ENCODE measurements around the gene FUT2.

FUT2 gene

GRCh38 chr19:48670699-48671445, 24.9 kb upstream of the FUT2 start:
- no peak for DNase-seq (ENCODE audit: low read depth)
- no peak for TF ChIP-seq CTCF (IDR thresholded peaks at IDR 0.05; ENCODE audit: low read depth, low read length, missing control alignments)
- no peak overlapping the region for H3K4me3 ChIP-seq (ENCODE audit: low read depth, low read length)

- TF ChIP-seq CTCF (IDR thresholded peaks at IDR 0.05; ENCODE audit: low read depth, low read length, missing control alignments): no peak
- H3K4me3 ChIP-seq (ENCODE audit: low read depth, low read length): no peak overlapping the region
- DNase-seq (ENCODE audit: low read depth): no peak
Measured at GRCh38 chr19:48671446-48671995, 24.2 kb upstream of the FUT2 start.

- no peak for DNase-seq (ENCODE audit: low read depth)
- no peak for TF ChIP-seq CTCF (IDR thresholded peaks at IDR 0.05; ENCODE audit: low read depth, low read length, missing control alignments)
- no peak within 1 kb of the TSS for H3K4me3 ChIP-seq (ENCODE audit: low read depth, low read length)
Measured at GRCh38 chr19:48672994-48673393, 22.8 kb upstream of the FUT2 start, which contains the start of gene NTN5. Gene NTN5, minus strand, starts transcription at chr19:48673017. Its CDS starts 2,031 bp downstream, at chr19:48670986.

GRCh38 chr19:48673436-48674100, 22.2 kb upstream of the FUT2 start:
- no peak for TF ChIP-seq CTCF (IDR thresholded peaks at IDR 0.05; ENCODE audit: low read depth, low read length, missing control alignments)
- no peak overlapping the region for H3K4me3 ChIP-seq (ENCODE audit: low read depth, low read length)
- DNase-seq (ENCODE audit: low read depth): no peak

- no peak for TF ChIP-seq CTCF (IDR thresholded peaks at IDR 0.05; ENCODE audit: low read depth, low read length, missing control alignments)
- no peak overlapping the region for H3K4me3 ChIP-seq (ENCODE audit: low read depth, low read length)
- DNase-seq (ENCODE audit: low read depth): no peak
Measured at GRCh38 chr19:48674216-48674809, 21.5 kb upstream of the FUT2 start.

- no peak overlapping the region for H3K4me3 ChIP-seq (ENCODE audit: low read depth, low read length)
- peak; percentile 24 for DNase-seq (ENCODE audit: low read depth)
- TF ChIP-seq CTCF (IDR thresholded peaks at IDR 0.05; ENCODE audit: low read depth, low read length, missing control alignments): peak; percentile 88
Measured at GRCh38 chr19:48674921-48675824, 20.6 kb upstream of the FUT2 start.

Data from GM12864 (cell line).